ENCODE results near the gene SDCCAG8. TPM values are rescaled to one million over a fixed set of nuclear protein-coding genes. Genes with fewer than 3 reads are reported as not detected.

The SDCCAG8 gene
- total RNA-seq, 1 experiment from 2014 or later = 14.0 TPM

GRCh38 chr1:243354511-243355153, 98.8 kb downstream of the SDCCAG8 start:
- H3K4me3 ChIP-seq (ENCODE audit: low read depth in 2 of 2, low read length in 2 of 2) = no peak overlapping the region
- no TSS peak for BruUV-seq (replicated peaks)
- ATAC-seq (no peak), DNase-seq (ENCODE audit: low read depth, low spot score) (no peak)
- no peaks in the 10 kb centered on the region for H3K27me3 ChIP-seq (ENCODE audit: control insufficient read depth, insufficient read depth, low read length)
- POLR2A ChIA-PET = no interaction called here
- no peaks in the 10 kb centered on the region for H3K36me3 ChIP-seq (ENCODE audit: control insufficient read depth, insufficient read depth, low read length)
- in situ Hi-C loops (cut with HindIII; ENCODE audit: low pct_unique_long_range_greater_than_20kb, low sequenced_read_pairs) = no loop called here
- TF ChIP-seq TCF7L2 (IDR thresholded peaks at IDR 0.05; ENCODE audit: low read depth, low read length) (no peak), SIN3A (IDR thresholded peaks at IDR 0.05; ENCODE audit: borderline replicate concordance, insufficient read depth, low read depth, low read length) (no peak), POLR2AphosphoS5 (IDR thresholded peaks at IDR 0.05; ENCODE audit: low read depth, low read length) (no peak), REST (IDR thresholded peaks at IDR 0.05; ENCODE audit: insufficient read depth in 1 of 2, low read depth in 2 of 2, low read length in 1 of 2) (no peak)
- TF ChIP-seq, protein P1, sequence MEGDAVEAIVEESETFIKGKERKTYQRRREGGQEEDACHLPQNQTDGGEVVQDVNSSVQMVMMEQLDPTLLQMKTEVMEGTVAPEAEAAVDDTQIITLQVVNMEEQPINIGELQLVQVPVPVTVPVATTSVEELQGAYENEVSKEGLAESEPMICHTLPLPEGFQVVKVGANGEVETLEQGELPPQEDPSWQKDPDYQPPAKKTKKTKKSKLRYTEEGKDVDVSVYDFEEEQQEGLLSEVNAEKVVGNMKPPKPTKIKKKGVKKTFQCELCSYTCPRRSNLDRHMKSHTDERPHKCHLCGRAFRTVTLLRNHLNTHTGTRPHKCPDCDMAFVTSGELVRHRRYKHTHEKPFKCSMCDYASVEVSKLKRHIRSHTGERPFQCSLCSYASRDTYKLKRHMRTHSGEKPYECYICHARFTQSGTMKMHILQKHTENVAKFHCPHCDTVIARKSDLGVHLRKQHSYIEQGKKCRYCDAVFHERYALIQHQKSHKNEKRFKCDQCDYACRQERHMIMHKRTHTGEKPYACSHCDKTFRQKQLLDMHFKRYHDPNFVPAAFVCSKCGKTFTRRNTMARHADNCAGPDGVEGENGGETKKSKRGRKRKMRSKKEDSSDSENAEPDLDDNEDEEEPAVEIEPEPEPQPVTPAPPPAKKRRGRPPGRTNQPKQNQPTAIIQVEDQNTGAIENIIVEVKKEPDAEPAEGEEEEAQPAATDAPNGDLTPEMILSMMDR (IDR thresholded peaks at IDR 0.05) = no peak
- H3K9me3 ChIP-seq (ENCODE audit: control insufficient read depth, insufficient read depth, low read depth, low read length) = no peaks in the 10 kb centered on the region
- intact Hi-C loops (cut with micrococcal nuclease; ENCODE audit: unreplicated experiment) = no loop called here
- no peaks in the 10 kb centered on the region for H3K4me1 ChIP-seq (ENCODE audit: control insufficient read depth, insufficient read depth, low read length)
- CTCF ChIA-PET = no interaction called here
- no peak overlapping the region for H3K27ac ChIP-seq (ENCODE audit: low read length)

GRCh38 chr1:243363832-243364231, 108.0 kb downstream of the SDCCAG8 start:
- BruUV-seq (replicated peaks) = no TSS peak
- no peak overlapping the region for H3K27ac ChIP-seq (ENCODE audit: low read length)
- ATAC-seq (no peak), DNase-seq (ENCODE audit: low read depth, low spot score) (no peak)
- H3K4me3 ChIP-seq (ENCODE audit: low read depth in 2 of 2, low read length in 2 of 2) = no peak overlapping the region
- ChIA-PET POLR2A (no interaction called here), CTCF (no interaction called here)
- H3K4me1 ChIP-seq (ENCODE audit: control insufficient read depth, insufficient read depth, low read length) = no peaks in the 10 kb centered on the region
- TF ChIP-seq, protein P1 (IDR thresholded peaks at IDR 0.05) = no peak
- TF ChIP-seq SIN3A (IDR thresholded peaks at IDR 0.05; ENCODE audit: borderline replicate concordance, insufficient read depth, low read depth, low read length) (no peak), POLR2AphosphoS5 (IDR thresholded peaks at IDR 0.05; ENCODE audit: low read depth, low read length) (no peak), REST (IDR thresholded peaks at IDR 0.05; ENCODE audit: insufficient read depth in 1 of 2, low read depth in 2 of 2, low read length in 1 of 2) (no peak)
- no peaks in the 10 kb centered on the region for H3K36me3 ChIP-seq (ENCODE audit: control insufficient read depth, insufficient read depth, low read length)
- intact Hi-C loops (cut with micrococcal nuclease; ENCODE audit: unreplicated experiment) (no loop called here), in situ Hi-C loops (cut with HindIII; ENCODE audit: low pct_unique_long_range_greater_than_20kb, low sequenced_read_pairs) (no loop called here)
- H3K27me3 ChIP-seq (ENCODE audit: control insufficient read depth, insufficient read depth, low read length) = no peaks in the 10 kb centered on the region
- no peaks in the 10 kb centered on the region for H3K9me3 ChIP-seq (ENCODE audit: control insufficient read depth, insufficient read depth, low read depth, low read length)
